Esophagus muscularis mucosa (tissue), 4 donors: ENCODE results near the gene RICTOR. TPM values are rescaled to one million over a fixed set of nuclear protein-coding genes. Genes with fewer than 3 reads are reported as not detected.

Experiments used
- DNase-seq: peaks from one replicate; pipeline ENCODE4 v3.0.0-alpha.2; 2017; ENCODE audit errors: extremely low spot score
- H3K27ac ChIP-seq, 4 donors: fragments of 200-600 bp; sonication (generic); replicated peaks in 1 of 4; 1 replicate in 3 of 4; 2 replicates in 1 of 4; pipeline ENCODE4 v1.5.1; 2016 to 2019; ENCODE audit warnings: mild to moderate bottlenecking in 1 of 4
- H3K27me3 ChIP-seq, 4 donors: fragments of 200-600 bp; sonication (generic); one replicate each; pipeline versions ENCODE4 v1.5.1 to v1.6.0; 2016 to 2019
- H3K36me3 ChIP-seq, 4 donors: fragments of 200-600 bp; sonication (generic); one replicate each; pipeline ENCODE4 v1.5.1; 2016 to 2019
- H3K4me1 ChIP-seq, 4 donors: fragments of 200-600 bp; sonication (generic); one replicate each; pipeline ENCODE4 v1.5.1; 2016 to 2019
- H3K4me3 ChIP-seq, 4 donors: fragments of 200-600 bp; sonication (generic); 1 replicate in 2 of 4; 2 replicates in 2 of 4; pipeline ENCODE4 v1.5.1; 2016 to 2019; ENCODE audit warnings: mild to moderate bottlenecking in 4 of 4, moderate library complexity in 1 of 4
- H3K9me3 ChIP-seq, 4 donors: fragments of 200-600 bp; sonication (generic); 1 replicate in 3 of 4; 2 replicates in 1 of 4; pipeline ENCODE4 v1.5.1; 2016 to 2019
- CTCF ChIP-seq, 3 experiments: fragments of 200-600 bp in 2 of 3; fragments of 450-650 bp in 1 of 3; sonication (generic) in 2 of 3; IDR thresholded peaks; one replicate each; pipeline ENCODE4 v1.5.1; 2017 to 2019; ENCODE audit warnings: antibody characterized with exemption in 3 of 3, mild to moderate bottlenecking in 2 of 3, moderate library complexity in 1 of 3
- EP300 ChIP-seq: sonication (generic); formaldehyde crosslinking; IDR thresholded peaks from one replicate; pipeline ENCODE4 v1.6.1; 2017; ENCODE audit warnings: antibody characterized with exemption
- POLR2A ChIP-seq: fragments of 450-650 bp; IDR thresholded peaks from one replicate; pipeline ENCODE4 v1.6.1; 2017; ENCODE audit warnings: antibody characterized with exemption, moderate library complexity, mild to moderate bottlenecking, low read depth
- POLR2AphosphoS5 ChIP-seq, 2 donors: sonication (generic); formaldehyde crosslinking; IDR thresholded peaks; one replicate each; pipeline ENCODE4 v1.6.1; 2017; ENCODE audit warnings: antibody characterized with exemption in 2 of 2
- WGBS: methylation state at CpG from one replicate; pipeline ENCODE4 v1.1.5; 2018; 5-methylcytosine and 5-hydroxymethylcytosine counted together
- intact Hi-C: fragments of 100-400 bp; cut with DNase I; formaldehyde crosslinking; loops from one replicate; pipeline ENCODE4 v1.15.1; 2023
- total RNA-seq, 4 donors: library from RNA; depleted of rRNA; stranded (reverse); fragments of >200 nt; gene quantifications; one replicate each; pipeline versions ENCODE4 v1.1.0 to v1.2.1, GENCODE V29; 2016

Gene RICTOR
- total RNA-seq, 4 donors from 2014 or later = 22.5 to 34.1 (median 26.1) TPM

- H3K27ac ChIP-seq = no peak overlapping the region
These were observed 43.2 kb downstream of the RICTOR start for GRCh38 chr5:39031041-39031440.

GRCh38 chr5:39025456-39025855 lies 48.7 kb downstream of the RICTOR start:
- intact Hi-C loops = no loop called here
- Histone ChIP-seq H3K4me3 (no peak overlapping the region), H3K27ac (no peak overlapping the region), H3K4me1 (peaks cover 24 to 51% (median 33%) of the 10 kb centered on the region in 4 donors), H3K36me3 (peaks cover 0 to 4% (median 0%) of the 10 kb centered on the region in 4 donors), H3K9me3 (peaks cover 0 to 4% (median 0%) of the 10 kb centered on the region in 4 donors), H3K27me3 (no peaks in the 10 kb centered on the region)
- DNase-seq = no peak
- no peak for TF ChIP-seq POLR2AphosphoS5 (IDR thresholded peaks at IDR 0.05)
- no peak for TF ChIP-seq EP300
- TF ChIP-seq CTCF (IDR thresholded peaks at IDR 0.05) = no peak
- no peak for TF ChIP-seq POLR2A
- WGBS = 91% methylated on average over 4 of the region's 4 CpGs

More at GRCh38 chr5:39031041-39031440, 43.2 kb downstream of the RICTOR start:
- Histone ChIP-seq H3K4me1 (peaks cover 10 to 20% (median 18%) of the 10 kb centered on the region in 4 donors), H3K27me3 (no peaks in the 10 kb centered on the region), H3K9me3 (peaks cover 0 to 4% (median 0%) of the 10 kb centered on the region in 4 donors), H3K4me3 (no peak overlapping the region), H3K36me3 (peaks cover 0 to 4% (median 0%) of the 10 kb centered on the region in 4 donors)
- intact Hi-C loops = no loop called here
- DNase-seq = no peak
- 97% methylated on average over 1 of the region's 1 CpG for WGBS
- TF ChIP-seq CTCF (IDR thresholded peaks at IDR 0.05) = no peak
- TF ChIP-seq POLR2AphosphoS5 (IDR thresholded peaks at IDR 0.05) = no peak
- no peak for TF ChIP-seq EP300
- no peak for TF ChIP-seq POLR2A

GRCh38 chr5:39024884-39025283 lies 49.3 kb downstream of the RICTOR start:
- Histone ChIP-seq H3K9me3 (peaks cover 0 to 4% (median 0%) of the 10 kb centered on the region in 4 donors), H3K27me3 (no peaks in the 10 kb centered on the region), H3K4me1 (peaks cover 24 to 46% (median 33%) of the 10 kb centered on the region in 4 donors), H3K36me3 (peaks cover 0 to 6% (median 5%) of the 10 kb centered on the region in 4 donors), H3K27ac (no peak overlapping the region), H3K4me3 (no peak overlapping the region)
- intact Hi-C loops = no loop called here
- no peak for TF ChIP-seq CTCF (IDR thresholded peaks at IDR 0.05)
- no peak for TF ChIP-seq EP300
- no peak for TF ChIP-seq POLR2A
- TF ChIP-seq POLR2AphosphoS5 (IDR thresholded peaks at IDR 0.05) = no peak
- no peak for DNase-seq

GRCh38 chr5:39024005-39024404 lies 50.2 kb downstream of the RICTOR start:
- peaks cover 0 to 4% (median 0%) of the 10 kb centered on the region in 4 donors for H3K9me3 ChIP-seq
- intact Hi-C loops = no loop called here
- H3K27ac ChIP-seq = no peak overlapping the region
- H3K4me3 ChIP-seq = no peak overlapping the region
- whole genome bisulfite sequencing = 60% methylated on average over 7 of the region's 7 CpGs
- DNase-seq = no peak
- TF ChIP-seq CTCF (IDR thresholded peaks at IDR 0.05) (no peak), POLR2AphosphoS5 (IDR thresholded peaks at IDR 0.05) (no peak), POLR2A (no peak), EP300 (no peak)
- peaks cover 0 to 9% (median 6%) of the 10 kb centered on the region in 4 donors for H3K36me3 ChIP-seq
- no peaks in the 10 kb centered on the region for H3K27me3 ChIP-seq
- peaks cover 24 to 46% (median 33%) of the 10 kb centered on the region in 4 donors for H3K4me1 ChIP-seq

- H3K4me1 ChIP-seq = peaks cover 26 to 46% (median 33%) of the 10 kb centered on the region in 4 donors
- H3K36me3 ChIP-seq = peaks cover 0 to 18% (median 4%) of the 10 kb centered on the region in 4 donors
- WGBS = 76% methylated on average over 4 of the region's 4 CpGs
- intact Hi-C loops = no loop called here
- no peak overlapping the region for H3K27ac ChIP-seq
- no peak for DNase-seq
- peaks cover 0 to 4% (median 0%) of the 10 kb centered on the region in 4 donors for H3K9me3 ChIP-seq
- H3K4me3 ChIP-seq = no peak overlapping the region
- TF ChIP-seq POLR2A (no peak), CTCF (IDR thresholded peaks at IDR 0.05) (no peak), POLR2AphosphoS5 (IDR thresholded peaks at IDR 0.05) (no peak), EP300 (no peak)
- H3K27me3 ChIP-seq = no peaks in the 10 kb centered on the region
These were observed 51.1 kb downstream of the RICTOR start for GRCh38 chr5:39023121-39023520.
